Measurements from ENCODE around the gene SPNS3. TPM values are rescaled to one million over a fixed set of nuclear protein-coding genes. Genes with fewer than 3 reads are reported as not detected.
A peak's percentile ranks its signal among the peaks of the same experiment; 100 is the strongest.

The SPNS3 gene
- total RNA-seq, 1 experiment from 2014 or later = 0.37 TPM

- H2AFZ ChIP-seq (ENCODE audit: low read depth, low read length, poor library complexity, severe bottlenecking) = no peak overlapping the region
- no peaks in the 10 kb centered on the region for H3K9me3 ChIP-seq (ENCODE audit: control insufficient read depth in 1 of 2, insufficient read depth in 1 of 2, low read depth in 1 of 2, low read length in 2 of 2)
- peaks cover 4 to 40% of the 10 kb centered on the region in 2 experiments; a peak in 3 of 4 replicates for H3K4me1 ChIP-seq (ENCODE audit: control insufficient read depth in 1 of 2, insufficient read depth in 2 of 2, low read length in 2 of 2)
- POLR2A ChIA-PET = interaction anchor here (0.7 kb wide), 1 partner anchor 98 kb away, joined by 3 read pairs; no protein-coding TSS in a partner anchor
- ATAC-seq (no peak), DNase-seq (ENCODE audit: low read depth, low spot score) (no peak)
- no peaks in the 10 kb centered on the region for H3K9me2 ChIP-seq (ENCODE audit: insufficient read depth)
- intact Hi-C loops (cut with micrococcal nuclease) = no loop called here
- H3K4me2 ChIP-seq (ENCODE audit: low read length) = no peak overlapping the region
- CTCF ChIA-PET = no interaction called here
- no peaks in the 10 kb centered on the region for H4K20me1 ChIP-seq (ENCODE audit: insufficient read depth)
- no TSS peak for BruUV-seq (replicated peaks)
- RAD21 ChIA-PET (ENCODE audit: low non-redundant PET in 1 of 2, low total read pairs in 2 of 2, uncharacterized antibody in 2 of 2, unreplicated experiment in 2 of 2) = no interaction called here
- no peak overlapping the region for H3K9ac ChIP-seq (ENCODE audit: low read length)
- H3K4me3 ChIP-seq (replicated peaks in 1 of 2; ENCODE audit: low read depth in 1 of 2, low read length in 2 of 2) = no peak overlapping the region
- H3K27ac ChIP-seq (ENCODE audit: low read depth, low read length) = no peak overlapping the region
- no peaks in the 10 kb centered on the region for H3K27me3 ChIP-seq (ENCODE audit: insufficient read depth, low read length)
- H3K79me2 ChIP-seq (ENCODE audit: insufficient read depth, low read length) = no peaks in the 10 kb centered on the region
- no peaks in the 10 kb centered on the region for H3K36me3 ChIP-seq (ENCODE audit: control insufficient read depth in 1 of 2, insufficient read depth in 2 of 2, low read length in 2 of 2)
- TF ChIP-seq YY1 (IDR thresholded peaks at IDR 0.05; ENCODE audit: extremely low read depth, insufficient replicate concordance, low read depth, low read length) (no peak), JUND (IDR thresholded peaks at IDR 0.05) (no peak), CEBPB (IDR thresholded peaks at IDR 0.05; ENCODE audit: low read depth) (no peak), POLR2A (IDR thresholded peaks at IDR 0.05; ENCODE audit: borderline replicate concordance, extremely low read depth, insufficient read depth, insufficient read length) (no peak)
Observed at GRCh38 chr17:4497101-4497824, 63.5 kb downstream of the SPNS3 start.

GRCh38 chr17:4498461-4499397 is 65.0 kb downstream of the SPNS3 start, which contains the start of gene SPNS2:
Gene SPNS2 (plus strand): TSS chr17:4498881. CDS start chr17:4499048, 167 bp downstream.
- H2AFZ ChIP-seq (ENCODE audit: low read depth, low read length, poor library complexity, severe bottlenecking) = no peak within 1 kb of the TSS
- POLR2A ChIA-PET = no interaction called here

More at GRCh38 chr17:4498461-4499397, 65.0 kb downstream of the SPNS3 start, which contains the start of gene SPNS2:
- H3K9ac ChIP-seq (ENCODE audit: low read length) = peak within 1 kb of the TSS; percentile 53
- no peaks in the 10 kb centered on the region for H3K9me3 ChIP-seq (ENCODE audit: control insufficient read depth in 1 of 2, insufficient read depth in 1 of 2, low read depth in 1 of 2, low read length in 2 of 2)
- no peaks in the 10 kb centered on the region for H3K36me3 ChIP-seq (ENCODE audit: control insufficient read depth in 1 of 2, insufficient read depth in 2 of 2, low read length in 2 of 2)
- BruUV-seq (replicated peaks) = no TSS peak
- ChIA-PET RAD21 (ENCODE audit: low non-redundant PET in 1 of 2, low total read pairs in 2 of 2, uncharacterized antibody in 2 of 2, unreplicated experiment in 2 of 2) (no interaction called here), CTCF (interaction anchor here (0.8 to 1.3 kb wide), 2 partner anchors 8 to 68 kb away, joined by 3 to 4 read pairs; no protein-coding TSS in a partner anchor)
- H4K20me1 ChIP-seq (ENCODE audit: insufficient read depth) = no peaks in the 10 kb centered on the region
- peaks cover 4 to 32% of the 10 kb centered on the region in 2 experiments; a peak in 3 of 4 replicates for H3K4me1 ChIP-seq (ENCODE audit: control insufficient read depth in 1 of 2, insufficient read depth in 2 of 2, low read length in 2 of 2)
- H3K4me2 ChIP-seq (ENCODE audit: low read length) = peak within 1 kb of the TSS; percentile 97
- TF ChIP-seq MAX (IDR thresholded peaks at IDR 0.05) = peak; percentile 48
- no peak for TF ChIP-seq SP1 (IDR thresholded peaks at IDR 0.05; ENCODE audit: low read depth)
- no peak for TF ChIP-seq ELF1 (IDR thresholded peaks at IDR 0.05; ENCODE audit: borderline replicate concordance, low read depth)
- 0 out of 2 replicates have a peak, but pooled peaks have one; percentile 33 for TF ChIP-seq POLR2AphosphoS5 (IDR thresholded peaks at IDR 0.05; ENCODE audit: low read depth, low read length)
- DNase-seq (ENCODE audit: low read depth, low spot score) (no peak), ATAC-seq (peak; percentile 88)
- peak within 1 kb of the TSS; percentile 51 to 65 for H3K4me3 ChIP-seq (replicated peaks in 1 of 2; ENCODE audit: low read depth in 1 of 2, low read length in 2 of 2)
- no peaks in the 10 kb centered on the region for H3K79me2 ChIP-seq (ENCODE audit: insufficient read depth, low read length)
- intact Hi-C loops (cut with micrococcal nuclease) = no loop called here
- H3K27me3 ChIP-seq (ENCODE audit: insufficient read depth, low read length) = no peaks in the 10 kb centered on the region
- no peak within 1 kb of the TSS; the same call in 1 of the 2 replicates for H3K27ac ChIP-seq (ENCODE audit: low read depth, low read length)
- no peaks in the 10 kb centered on the region for H3K9me2 ChIP-seq (ENCODE audit: insufficient read depth)

All from HCT116 (cell line).